GM10847 (cell line): ENCODE measurements around the gene PCDH15.

Experiments used
- POLR2A ChIP-seq: IDR thresholded peaks from 2 replicates; pipeline ENCODE4 v1.6.1; 2011; ENCODE audit not compliant: insufficient read length; ENCODE audit errors: extremely low read depth

PCDH15 gene

GRCh38 chr10:53952698-53953630 is 848.1 kb downstream of the PCDH15 start:
- TF ChIP-seq POLR2A = no peak

GRCh38 chr10:53939654-53940053 is 861.4 kb downstream of the PCDH15 start:
- no peak for TF ChIP-seq POLR2A

GRCh38 chr10:53930648-53931047 is 870.4 kb downstream of the PCDH15 start:
- TF ChIP-seq POLR2A = no peak

- TF ChIP-seq POLR2A = no peak
These were observed 882.3 kb downstream of the PCDH15 start for GRCh38 chr10:53918755-53919154.

- no peak for TF ChIP-seq POLR2A
These were observed 891.2 kb downstream of the PCDH15 start for GRCh38 chr10:53909791-53910190.

GRCh38 chr10:53904506-53905241 is 896.4 kb downstream of the PCDH15 start:
- TF ChIP-seq POLR2A = no peak

GRCh38 chr10:53903756-53904155 is 897.3 kb downstream of the PCDH15 start:
- TF ChIP-seq POLR2A = no peak

GRCh38 chr10:53899463-53900160 is 901.4 kb downstream of the PCDH15 start:
- no peak for TF ChIP-seq POLR2A

GRCh38 chr10:53898532-53898931 is 902.5 kb downstream of the PCDH15 start:
- TF ChIP-seq POLR2A = no peak

- no peak for TF ChIP-seq POLR2A
These were observed 906.9 kb downstream of the PCDH15 start for GRCh38 chr10:53894145-53894544.

- no peak for TF ChIP-seq POLR2A
These were observed 908.0 kb downstream of the PCDH15 start for GRCh38 chr10:53893061-53893460.

- no peak for TF ChIP-seq POLR2A
These were observed 914.4 kb downstream of the PCDH15 start for GRCh38 chr10:53886325-53887300.

GRCh38 chr10:53864846-53865245 is 936.2 kb downstream of the PCDH15 start:
- no peak for TF ChIP-seq POLR2A

- TF ChIP-seq POLR2A = no peak
These were observed 948.4 kb downstream of the PCDH15 start for GRCh38 chr10:53852450-53853175.
